HG03342 (cell line): ENCODE results near the gene NFE2.

Experiments
- ATAC-seq: cut with Tn5 transposase; IDR thresholded peaks from one replicate; pipeline ENCODE4 v1.9.1; 2021; ENCODE audit warnings: mild to moderate bottlenecking, moderate library complexity; ENCODE audit not compliant: unreplicated experiment

NFE2 gene

DNA sequence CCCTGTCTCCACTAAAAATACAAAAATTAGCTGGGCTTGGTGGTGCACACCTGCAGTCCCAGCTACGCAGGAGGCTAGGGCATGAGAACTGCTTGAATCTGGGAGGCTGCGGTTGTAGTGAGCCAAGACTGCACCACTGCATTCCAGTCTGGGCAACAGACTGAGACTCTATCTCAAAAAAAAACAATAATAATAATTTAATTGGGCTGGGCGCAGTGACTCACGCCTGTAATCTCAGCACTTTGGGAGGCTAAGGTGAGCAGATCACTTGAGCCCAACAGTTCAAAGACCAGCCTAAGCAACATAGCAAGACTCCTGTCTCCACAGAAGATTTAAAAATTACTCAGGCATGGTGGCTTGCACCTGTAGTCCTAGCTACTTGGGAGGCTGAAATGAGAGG, 47.6 kb downstream of the NFE2 start:
- ATAC-seq = no peak

DNA sequence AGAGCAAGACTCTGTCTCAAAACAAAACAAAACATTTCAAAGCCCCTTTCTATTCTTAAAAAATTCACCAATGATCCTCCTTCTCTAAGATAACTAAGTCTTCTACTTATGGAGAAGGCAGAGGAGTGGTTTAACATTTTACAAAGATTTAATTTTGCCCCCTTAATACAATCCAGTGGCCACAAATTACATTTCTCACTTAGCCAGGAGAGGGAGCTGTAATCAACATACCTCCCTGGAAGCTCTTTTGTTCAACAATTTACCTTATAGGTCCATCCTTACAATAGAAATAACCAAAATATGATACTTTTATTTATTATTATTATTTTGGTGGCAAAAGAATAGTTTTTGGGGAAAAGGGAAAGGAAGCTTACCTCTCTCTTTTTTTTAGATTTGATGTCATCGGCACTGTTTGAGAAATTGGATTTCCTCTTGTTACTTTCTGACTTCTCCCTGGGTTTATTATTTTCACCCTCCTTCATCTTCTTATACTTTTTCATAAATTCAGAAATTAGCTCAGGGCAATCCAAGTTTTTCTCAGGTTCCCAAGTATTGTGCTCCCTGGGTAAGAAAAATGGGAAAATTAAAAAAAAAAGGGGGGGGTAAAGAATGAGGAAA, 49.0 kb downstream of the NFE2 start:
- ATAC-seq = no peak

DNA sequence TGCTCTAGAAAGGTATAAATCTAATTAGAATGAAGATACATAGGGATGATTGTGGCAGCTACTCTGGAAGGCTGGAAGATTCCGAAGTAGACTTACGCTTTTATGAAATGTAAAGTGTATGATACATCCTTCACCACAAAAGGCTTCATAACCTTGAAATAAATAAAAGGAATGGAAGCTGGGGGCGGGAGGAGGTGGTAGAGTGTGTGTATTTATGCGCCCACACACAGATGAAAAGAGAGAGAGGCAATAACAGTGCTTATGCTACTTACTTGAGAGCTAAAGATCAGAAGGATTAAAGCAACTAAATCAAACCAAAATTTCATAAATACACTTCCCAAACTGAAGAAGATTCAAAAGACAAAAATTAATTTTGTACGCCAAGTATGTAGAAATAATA, 51.3 kb downstream of the NFE2 start:
- ATAC-seq = no peak

DNA sequence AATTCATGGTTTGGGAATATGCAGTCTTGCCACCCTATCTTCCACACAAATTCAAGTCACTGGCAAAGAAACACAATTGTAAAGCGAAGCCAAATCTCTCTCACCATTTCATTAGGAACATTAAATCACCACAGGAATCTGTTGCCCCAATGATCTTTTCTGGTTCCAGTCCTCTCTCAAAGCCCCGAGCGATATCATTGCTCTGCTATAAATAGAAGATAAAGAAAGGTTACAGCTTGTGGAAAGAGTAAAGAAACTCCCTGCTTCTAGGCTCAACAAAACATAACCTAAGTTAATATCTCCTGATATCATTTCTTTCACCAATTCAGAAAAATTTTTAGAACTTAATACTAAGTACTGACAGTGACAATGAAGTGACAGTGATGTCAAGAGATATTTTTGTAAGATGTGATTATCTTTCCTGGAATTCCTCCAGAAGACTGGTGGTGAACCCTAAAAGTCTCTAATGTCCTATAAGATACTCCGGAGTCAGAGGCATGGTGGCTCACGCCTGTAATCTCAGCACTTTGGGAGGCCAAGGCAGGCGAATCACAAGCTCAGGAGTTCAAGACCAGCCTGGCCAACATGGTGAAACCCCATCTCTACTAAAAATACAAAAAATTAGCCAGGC, 54.7 kb downstream of the NFE2 start:
- no peak for ATAC-seq
